ENCODE measurements around the gene TASP1. TPM values are rescaled to one million over a fixed set of nuclear protein-coding genes. Genes with fewer than 3 reads are reported as not detected.
A peak's percentile ranks its signal among the peaks of the same experiment; 100 is the strongest.
"Not testable (repeated sequence)": the region's sequence is repeated elsewhere in the genome, so short reads cannot be mapped to it uniquely, and the experiment has no call there.

The TASP1 gene
- total RNA-seq, 1 experiment from 2014 or later: 9.5 TPM

DNA sequence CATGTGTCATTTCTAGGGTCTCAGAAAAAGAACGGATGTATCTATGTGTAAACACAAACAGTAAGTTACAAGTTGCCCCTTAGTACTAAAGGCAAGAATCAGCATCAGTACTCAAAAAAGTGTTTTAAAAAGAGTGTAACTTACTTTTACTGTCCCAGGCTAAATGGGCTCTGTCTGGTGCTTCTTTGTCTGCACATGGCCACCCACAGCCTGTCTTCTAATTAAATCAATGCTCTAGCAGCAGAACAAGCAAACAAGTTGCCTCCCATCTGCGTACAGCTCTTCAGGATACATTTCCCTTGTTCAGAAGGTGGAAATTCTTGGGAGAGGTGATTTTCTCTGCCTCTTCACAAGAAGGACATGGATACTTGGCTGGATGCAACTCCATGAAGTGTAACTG is 22.0 kb downstream of the TASP1 start:
- not testable (repeated sequence) for H2AFZ ChIP-seq (ENCODE audit: low read length); H3K27ac ChIP-seq (ENCODE audit: insufficient read length, low read depth, low read length); H3K79me1 ChIP-seq (ENCODE audit: insufficient read depth, low read depth, low read length, poor library complexity, severe bottlenecking); H3K79me2 ChIP-seq (ENCODE audit: insufficient read depth, low read length); H2BK12ac ChIP-seq (ENCODE audit: insufficient read length, low read depth, low read length); H4K20me1 ChIP-seq (ENCODE audit: control insufficient read depth, insufficient read depth, insufficient read length); H4K8ac ChIP-seq (replicated peaks; ENCODE audit: insufficient read length, low read depth, low read length); H3K4ac ChIP-seq (ENCODE audit: low read depth, low read length); H3K4me3 Mint-ChIP-seq; H3K36me3 Mint-ChIP-seq (ENCODE audit: insufficient read depth in 1 of 3, low read depth in 3 of 3); H2AK5ac ChIP-seq (ENCODE audit: insufficient read length, low read length); H3K9ac ChIP-seq (ENCODE audit: extremely low read depth, insufficient read length, low read length); H2BK15ac ChIP-seq (ENCODE audit: low read depth, low read length); H2BK120ac ChIP-seq (ENCODE audit: low read depth, low read length, poor library complexity, severe bottlenecking); H3K27me3 Mint-ChIP-seq (ENCODE audit: low read depth); H3K4me2 ChIP-seq (ENCODE audit: insufficient read depth, insufficient read length, low read length); H3K9me3 Mint-ChIP-seq; H2BK5ac ChIP-seq (ENCODE audit: insufficient read length, low read length); H3K23ac ChIP-seq (ENCODE audit: insufficient read length, low read depth, low read length); H3K9me3 ChIP-seq (ENCODE audit: control insufficient read depth, low read depth, low read length); H3K4me1 Mint-ChIP-seq; DNase-seq; H3K27me3 ChIP-seq (ENCODE audit: insufficient read depth, low read length); H4K5ac ChIP-seq (ENCODE audit: insufficient read length, low read depth, low read length); H3K56ac ChIP-seq (ENCODE audit: insufficient read length, low read depth, low read length); H3T11ph ChIP-seq (ENCODE audit: low read length); H3K23me2 ChIP-seq (ENCODE audit: insufficient read length, low read depth, low read length, poor library complexity, severe bottlenecking); H3K14ac ChIP-seq (ENCODE audit: insufficient read depth, low read length); H4K91ac ChIP-seq (ENCODE audit: insufficient read length, low read depth, low read length); H3K4me1 ChIP-seq (ENCODE audit: insufficient read depth, low read length); H2BK20ac ChIP-seq (ENCODE audit: low read depth, low read length, poor library complexity, severe bottlenecking); H3K18ac ChIP-seq (ENCODE audit: insufficient read length, low read depth, low read length)
- peak overlapping the region; percentile 42 to 49 (median 44); a peak in 3 of 7 replicates for H3K27ac Mint-ChIP-seq
- WGBS (ENCODE audit: extremely low coverage, insufficient read length, low lambda C conversion rate): no CpG with 5 or more reads among the region's 2 CpGs

Measured in H9 (cell line).